Panc1 (cell line): ENCODE results near the gene PSMA3.

ENCODE experiments used
- POLR2AphosphoS5 ChIP-seq: IDR thresholded peaks from 2 replicates; pipeline ENCODE4 v1.6.1; 2012; ENCODE audit warnings: mild to moderate bottlenecking, low read depth, low read length, moderate library complexity
- SIN3A ChIP-seq: IDR thresholded peaks from 2 replicates; pipeline ENCODE4 v1.6.1; 2012; ENCODE audit warnings: low read depth, mild to moderate bottlenecking, low read length, moderate library complexity, borderline replicate concordance; ENCODE audit not compliant: insufficient read depth
- TCF7L2 ChIP-seq: IDR thresholded peaks from 2 replicates; pipeline ENCODE4 v1.6.1; 2011; ENCODE audit warnings: mild to moderate bottlenecking, low read depth, low read length, inconsistent platforms
- TF ChIP-seq, protein P1 (sequence below): fragments of 450-650 bp; IDR thresholded peaks from 2 replicates; pipeline ENCODE4 v1.5.1; 2017; ENCODE audit warnings: mild to moderate bottlenecking
- TF ChIP-seq, protein P2 (sequence below), 2 experiments: IDR thresholded peaks; 2 replicates each; pipeline ENCODE4 v1.6.1; 2011 to 2012; ENCODE audit warnings: low read depth in 2 of 2, control low read depth in 1 of 2, low read length in 1 of 2, mild to moderate bottlenecking in 1 of 2, moderate library complexity in 1 of 2; ENCODE audit not compliant: insufficient read depth in 1 of 2

DNA sequence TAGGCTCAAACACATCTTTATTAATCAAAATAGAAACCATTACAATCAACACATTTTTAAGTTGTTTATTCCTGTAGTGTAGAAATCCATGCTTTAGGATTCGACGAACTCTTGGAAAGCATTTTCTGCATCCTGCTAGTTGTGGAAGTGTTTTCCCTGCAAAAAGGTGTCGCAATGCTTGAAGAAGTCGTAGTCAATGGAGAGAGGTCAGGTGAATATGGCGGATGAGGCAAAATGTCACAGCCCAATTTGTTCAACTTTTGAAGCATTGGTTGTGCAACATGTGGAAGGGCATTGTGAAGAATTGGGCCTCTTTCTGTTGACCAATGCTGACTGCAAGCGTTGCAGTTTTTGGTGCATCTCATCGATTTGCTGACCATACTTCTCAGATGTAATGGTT, 49.6 kb downstream of the PSMA3 start:
- TF ChIP-seq, protein P1, sequence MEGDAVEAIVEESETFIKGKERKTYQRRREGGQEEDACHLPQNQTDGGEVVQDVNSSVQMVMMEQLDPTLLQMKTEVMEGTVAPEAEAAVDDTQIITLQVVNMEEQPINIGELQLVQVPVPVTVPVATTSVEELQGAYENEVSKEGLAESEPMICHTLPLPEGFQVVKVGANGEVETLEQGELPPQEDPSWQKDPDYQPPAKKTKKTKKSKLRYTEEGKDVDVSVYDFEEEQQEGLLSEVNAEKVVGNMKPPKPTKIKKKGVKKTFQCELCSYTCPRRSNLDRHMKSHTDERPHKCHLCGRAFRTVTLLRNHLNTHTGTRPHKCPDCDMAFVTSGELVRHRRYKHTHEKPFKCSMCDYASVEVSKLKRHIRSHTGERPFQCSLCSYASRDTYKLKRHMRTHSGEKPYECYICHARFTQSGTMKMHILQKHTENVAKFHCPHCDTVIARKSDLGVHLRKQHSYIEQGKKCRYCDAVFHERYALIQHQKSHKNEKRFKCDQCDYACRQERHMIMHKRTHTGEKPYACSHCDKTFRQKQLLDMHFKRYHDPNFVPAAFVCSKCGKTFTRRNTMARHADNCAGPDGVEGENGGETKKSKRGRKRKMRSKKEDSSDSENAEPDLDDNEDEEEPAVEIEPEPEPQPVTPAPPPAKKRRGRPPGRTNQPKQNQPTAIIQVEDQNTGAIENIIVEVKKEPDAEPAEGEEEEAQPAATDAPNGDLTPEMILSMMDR: no peak
- no peak for TF ChIP-seq POLR2AphosphoS5
- TF ChIP-seq SIN3A: no peak
- no peak for TF ChIP-seq TCF7L2
- TF ChIP-seq, protein P2, sequence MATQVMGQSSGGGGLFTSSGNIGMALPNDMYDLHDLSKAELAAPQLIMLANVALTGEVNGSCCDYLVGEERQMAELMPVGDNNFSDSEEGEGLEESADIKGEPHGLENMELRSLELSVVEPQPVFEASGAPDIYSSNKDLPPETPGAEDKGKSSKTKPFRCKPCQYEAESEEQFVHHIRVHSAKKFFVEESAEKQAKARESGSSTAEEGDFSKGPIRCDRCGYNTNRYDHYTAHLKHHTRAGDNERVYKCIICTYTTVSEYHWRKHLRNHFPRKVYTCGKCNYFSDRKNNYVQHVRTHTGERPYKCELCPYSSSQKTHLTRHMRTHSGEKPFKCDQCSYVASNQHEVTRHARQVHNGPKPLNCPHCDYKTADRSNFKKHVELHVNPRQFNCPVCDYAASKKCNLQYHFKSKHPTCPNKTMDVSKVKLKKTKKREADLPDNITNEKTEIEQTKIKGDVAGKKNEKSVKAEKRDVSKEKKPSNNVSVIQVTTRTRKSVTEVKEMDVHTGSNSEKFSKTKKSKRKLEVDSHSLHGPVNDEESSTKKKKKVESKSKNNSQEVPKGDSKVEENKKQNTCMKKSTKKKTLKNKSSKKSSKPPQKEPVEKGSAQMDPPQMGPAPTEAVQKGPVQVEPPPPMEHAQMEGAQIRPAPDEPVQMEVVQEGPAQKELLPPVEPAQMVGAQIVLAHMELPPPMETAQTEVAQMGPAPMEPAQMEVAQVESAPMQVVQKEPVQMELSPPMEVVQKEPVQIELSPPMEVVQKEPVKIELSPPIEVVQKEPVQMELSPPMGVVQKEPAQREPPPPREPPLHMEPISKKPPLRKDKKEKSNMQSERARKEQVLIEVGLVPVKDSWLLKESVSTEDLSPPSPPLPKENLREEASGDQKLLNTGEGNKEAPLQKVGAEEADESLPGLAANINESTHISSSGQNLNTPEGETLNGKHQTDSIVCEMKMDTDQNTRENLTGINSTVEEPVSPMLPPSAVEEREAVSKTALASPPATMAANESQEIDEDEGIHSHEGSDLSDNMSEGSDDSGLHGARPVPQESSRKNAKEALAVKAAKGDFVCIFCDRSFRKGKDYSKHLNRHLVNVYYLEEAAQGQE (IDR thresholded peaks at IDR 0.05; ENCODE audit: insufficient read depth in 1 of 2, low read depth in 2 of 2, low read length in 1 of 2): no peak
